Umbilical cord (tissue), 2 donors: ENCODE measurements around the gene KIF14. TPM values are rescaled to one million over a fixed set of nuclear protein-coding genes. Genes with fewer than 3 reads are reported as not detected.

Experiments used
- DNase-seq: peaks from one replicate; pipeline ENCODE4 v3.0.0-alpha.2; 2015; ENCODE audit warnings: low spot score
- total RNA-seq: library from RNA; depleted of rRNA; stranded (reverse); fragments of >200 nt; gene quantifications from one replicate; pipeline ENCODE4 v1.2.3, GENCODE V29; 2014; ENCODE audit warnings: low replicate concordance; ENCODE audit not compliant: insufficient read depth

Gene KIF14, protein sequence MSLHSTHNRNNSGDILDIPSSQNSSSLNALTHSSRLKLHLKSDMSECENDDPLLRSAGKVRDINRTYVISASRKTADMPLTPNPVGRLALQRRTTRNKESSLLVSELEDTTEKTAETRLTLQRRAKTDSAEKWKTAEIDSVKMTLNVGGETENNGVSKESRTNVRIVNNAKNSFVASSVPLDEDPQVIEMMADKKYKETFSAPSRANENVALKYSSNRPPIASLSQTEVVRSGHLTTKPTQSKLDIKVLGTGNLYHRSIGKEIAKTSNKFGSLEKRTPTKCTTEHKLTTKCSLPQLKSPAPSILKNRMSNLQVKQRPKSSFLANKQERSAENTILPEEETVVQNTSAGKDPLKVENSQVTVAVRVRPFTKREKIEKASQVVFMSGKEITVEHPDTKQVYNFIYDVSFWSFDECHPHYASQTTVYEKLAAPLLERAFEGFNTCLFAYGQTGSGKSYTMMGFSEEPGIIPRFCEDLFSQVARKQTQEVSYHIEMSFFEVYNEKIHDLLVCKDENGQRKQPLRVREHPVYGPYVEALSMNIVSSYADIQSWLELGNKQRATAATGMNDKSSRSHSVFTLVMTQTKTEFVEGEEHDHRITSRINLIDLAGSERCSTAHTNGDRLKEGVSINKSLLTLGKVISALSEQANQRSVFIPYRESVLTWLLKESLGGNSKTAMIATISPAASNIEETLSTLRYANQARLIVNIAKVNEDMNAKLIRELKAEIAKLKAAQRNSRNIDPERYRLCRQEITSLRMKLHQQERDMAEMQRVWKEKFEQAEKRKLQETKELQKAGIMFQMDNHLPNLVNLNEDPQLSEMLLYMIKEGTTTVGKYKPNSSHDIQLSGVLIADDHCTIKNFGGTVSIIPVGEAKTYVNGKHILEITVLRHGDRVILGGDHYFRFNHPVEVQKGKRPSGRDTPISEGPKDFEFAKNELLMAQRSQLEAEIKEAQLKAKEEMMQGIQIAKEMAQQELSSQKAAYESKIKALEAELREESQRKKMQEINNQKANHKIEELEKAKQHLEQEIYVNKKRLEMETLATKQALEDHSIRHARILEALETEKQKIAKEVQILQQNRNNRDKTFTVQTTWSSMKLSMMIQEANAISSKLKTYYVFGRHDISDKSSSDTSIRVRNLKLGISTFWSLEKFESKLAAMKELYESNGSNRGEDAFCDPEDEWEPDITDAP (N-terminal part only)
- 1.2 TPM for total RNA-seq

DNA sequence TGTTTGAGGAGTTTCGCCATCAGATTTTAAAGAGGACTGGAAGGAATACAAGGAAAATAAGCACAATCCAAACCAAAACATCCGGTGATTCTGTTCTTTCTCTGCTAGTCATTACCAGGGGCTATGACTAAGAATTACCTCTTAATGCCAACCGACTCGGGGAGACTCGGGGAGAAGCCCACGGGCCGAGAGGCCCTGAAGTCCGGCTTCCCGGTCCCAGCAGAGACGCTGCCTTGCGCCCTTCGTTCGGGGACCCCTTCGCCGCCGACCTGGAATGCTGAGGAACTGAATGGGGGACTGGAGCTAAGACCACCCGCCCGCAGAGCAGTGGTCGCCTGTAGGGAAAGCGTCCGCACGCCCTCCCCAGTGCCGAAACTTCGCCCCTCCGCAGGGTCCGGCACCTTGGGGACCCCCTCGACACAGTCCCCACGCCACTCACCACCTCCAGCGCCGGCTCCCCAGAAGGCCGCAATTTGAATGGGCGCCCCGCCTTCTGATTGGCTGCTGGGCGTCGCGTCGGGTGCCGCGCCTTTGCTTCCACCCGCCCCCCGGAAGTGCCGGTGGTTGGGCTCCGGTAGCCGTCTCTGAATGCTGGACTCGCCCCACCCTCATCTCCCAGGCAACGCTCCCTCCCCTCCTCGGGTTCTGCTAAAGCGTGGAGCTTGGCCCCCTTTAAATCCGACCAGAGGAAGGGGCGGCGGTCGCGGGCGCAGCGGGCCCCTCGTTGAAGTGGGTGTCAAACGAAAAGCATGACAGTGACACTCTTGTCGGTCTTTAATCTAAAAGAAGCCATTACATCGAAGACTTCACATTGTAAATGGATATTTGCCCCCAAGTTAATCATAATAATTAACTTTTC lies at the start of gene KIF14:
KIF14 (minus strand) TSS at position 479 of the 859 bp plus-strand sequence. CDS start 2,028 bp downstream, outside the sequence.
- DNase-seq, result peak; percentile 97

DNA sequence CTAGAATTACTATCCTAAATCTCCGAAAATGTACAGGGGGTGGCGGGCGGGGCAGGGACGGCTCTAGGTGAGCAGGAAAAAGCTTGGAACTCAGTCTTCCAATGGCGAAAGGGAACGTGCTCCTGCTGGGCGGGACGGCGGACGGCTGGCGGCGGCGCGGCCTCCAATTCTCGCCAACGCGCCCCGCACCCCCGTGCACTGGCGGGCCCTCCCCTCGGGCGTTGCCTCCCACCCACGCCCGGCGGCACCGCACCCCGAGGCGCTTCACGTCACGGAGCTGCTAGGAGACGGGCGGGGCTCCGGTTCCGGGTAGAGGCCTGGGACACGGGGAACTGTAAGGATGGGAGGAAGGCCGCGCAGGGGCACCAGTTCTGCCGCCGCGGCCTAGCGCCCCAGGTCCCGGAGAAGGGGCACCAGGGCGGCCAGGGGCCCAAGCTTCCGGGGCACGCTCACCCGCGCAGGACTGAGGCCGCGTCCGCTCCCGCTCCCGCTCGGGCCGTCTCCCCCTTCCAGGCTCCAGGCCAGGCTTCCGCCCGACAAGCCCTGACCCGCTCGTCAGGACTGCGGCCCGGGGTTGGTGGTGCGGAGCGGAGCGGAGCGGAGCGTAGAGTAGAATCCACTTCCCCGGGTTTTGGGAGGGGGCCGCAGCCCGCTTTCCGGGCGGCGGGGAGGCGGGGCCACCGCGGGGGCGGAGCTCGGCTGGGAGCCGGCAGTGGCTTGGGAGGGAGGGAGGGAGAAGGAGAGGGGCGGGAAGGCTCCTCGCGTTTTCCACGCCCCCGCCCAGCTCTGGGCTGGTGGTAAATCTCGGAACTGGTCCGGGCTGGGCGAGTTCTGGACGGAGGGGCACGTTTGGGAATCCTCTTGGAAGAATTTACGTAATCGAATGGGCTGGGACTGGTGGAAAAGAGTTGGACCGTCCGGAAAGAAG lies 49.0 kb upstream of the KIF14 start, which contains the start of gene DDX59:
DDX59 (minus strand) TSS at position 594 of the 928 bp plus-strand sequence. CDS start 3,167 bp downstream, outside the sequence.
- peak; percentile 98 for DNase-seq

DNA sequence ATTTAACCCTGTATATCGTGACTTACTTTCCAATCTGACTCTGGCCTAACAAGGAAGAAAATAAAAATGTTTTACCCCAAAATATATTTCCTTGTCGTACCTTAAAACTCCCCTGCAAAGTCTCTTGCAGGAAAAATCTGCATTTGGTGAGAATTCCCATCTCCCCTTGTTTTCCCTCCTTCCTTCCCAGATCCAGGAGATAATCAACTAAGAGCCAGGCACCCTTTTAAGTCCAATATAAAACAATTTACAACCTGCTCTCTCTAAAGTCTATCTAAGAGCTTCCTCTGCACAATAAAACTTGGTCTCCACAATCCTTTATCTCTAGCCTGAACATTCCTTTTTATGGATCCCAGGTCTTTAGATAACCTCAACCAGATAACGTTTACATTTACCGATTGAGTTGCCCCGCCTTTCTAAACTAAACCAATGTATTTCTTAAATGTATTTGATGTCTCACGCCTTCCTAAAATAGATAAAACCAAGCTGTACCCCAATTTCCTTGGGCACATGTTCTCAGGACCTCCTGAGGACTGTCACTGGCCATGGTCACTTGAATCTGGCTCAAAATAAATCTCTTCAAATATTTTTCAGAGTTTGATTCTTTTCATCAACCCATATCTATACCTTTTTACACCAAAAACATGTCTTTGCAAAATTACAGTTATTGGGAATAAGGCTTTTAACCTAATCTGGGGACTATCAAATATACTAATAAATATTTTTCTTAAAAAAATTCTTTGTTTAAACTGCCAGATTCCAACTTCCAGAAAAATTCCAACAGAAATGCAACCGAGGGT lies 48.2 kb upstream of the KIF14 start:
- no peak for DNase-seq

DNA sequence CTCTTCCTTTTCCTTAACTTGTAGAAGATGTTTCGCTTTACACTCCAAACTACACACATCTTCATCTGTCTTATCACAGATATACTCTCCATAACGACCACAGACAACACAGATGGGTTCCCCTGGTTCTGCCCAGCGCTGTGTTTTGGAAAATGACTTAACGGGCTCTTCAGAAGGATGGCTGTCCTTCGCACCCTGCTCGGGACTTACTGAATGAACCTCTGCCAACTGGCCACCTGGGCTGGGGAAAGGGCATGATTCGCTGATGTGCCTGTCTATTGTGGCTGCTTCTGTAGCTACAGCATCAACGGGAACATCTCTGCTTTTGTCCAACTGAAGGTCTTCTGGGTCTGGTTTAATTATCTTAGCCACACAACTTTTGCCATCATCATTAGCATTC lies 45.8 kb upstream of the KIF14 start:
- no peak for DNase-seq

DNA sequence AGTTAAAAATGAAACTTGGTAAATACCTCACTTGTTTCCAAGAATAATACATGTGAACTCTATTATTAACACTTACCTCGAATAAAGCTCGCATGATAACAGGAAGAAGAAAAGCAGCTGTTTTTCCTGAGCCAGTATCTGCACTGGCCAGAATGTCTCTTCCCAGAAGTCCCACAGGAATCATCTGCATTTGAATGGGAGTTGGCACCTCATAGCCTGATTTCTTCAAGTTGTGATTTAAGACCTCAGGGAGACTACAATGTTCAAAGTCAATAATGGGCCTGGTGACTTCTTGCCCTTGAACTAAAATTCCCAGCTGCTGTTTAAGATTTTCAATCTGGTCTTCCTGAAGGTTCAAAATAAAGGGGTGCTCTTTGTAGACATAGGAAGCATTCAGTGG lies 45.3 kb upstream of the KIF14 start:
- no peak for DNase-seq

DNA sequence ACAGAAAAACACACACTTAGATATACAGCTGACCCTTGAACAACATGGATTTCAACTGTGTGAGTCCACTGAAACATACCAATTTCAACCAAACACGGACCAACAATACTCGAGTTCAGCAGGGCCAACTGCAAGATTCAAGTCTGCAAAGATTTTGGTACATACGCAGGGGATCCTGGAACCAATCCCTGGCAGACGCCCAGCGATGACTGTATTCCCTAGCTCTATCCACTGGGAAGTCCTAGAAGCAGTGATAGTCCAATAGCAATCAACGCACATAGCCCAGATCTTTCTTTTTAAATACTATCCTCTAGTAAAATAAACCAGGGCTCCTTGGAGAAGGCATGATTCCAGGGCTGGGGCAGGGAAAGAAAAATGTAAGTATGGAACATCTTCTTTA lies 40.2 kb upstream of the KIF14 start:
- no peak for DNase-seq

DNA sequence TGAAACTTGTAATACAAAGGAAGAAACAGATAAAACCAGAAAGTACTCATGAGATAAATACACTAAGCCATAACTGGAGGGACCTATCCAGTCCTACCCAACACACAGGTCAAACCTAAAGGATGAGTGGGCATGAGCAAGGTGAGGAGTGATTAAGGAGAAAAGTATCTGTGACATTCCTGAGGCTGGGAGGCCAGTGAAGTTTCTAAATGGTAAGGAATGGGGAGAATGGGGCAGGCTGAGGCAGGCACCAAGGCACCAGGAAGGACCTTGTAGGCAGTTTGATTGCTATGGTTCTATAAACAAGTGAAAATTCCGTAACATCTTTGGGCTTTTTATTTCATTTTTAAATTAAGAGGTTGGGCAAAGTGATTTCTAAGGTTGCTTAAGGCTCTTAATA lies 38.7 kb upstream of the KIF14 start:
- DNase-seq, result peak; percentile 23

DNA sequence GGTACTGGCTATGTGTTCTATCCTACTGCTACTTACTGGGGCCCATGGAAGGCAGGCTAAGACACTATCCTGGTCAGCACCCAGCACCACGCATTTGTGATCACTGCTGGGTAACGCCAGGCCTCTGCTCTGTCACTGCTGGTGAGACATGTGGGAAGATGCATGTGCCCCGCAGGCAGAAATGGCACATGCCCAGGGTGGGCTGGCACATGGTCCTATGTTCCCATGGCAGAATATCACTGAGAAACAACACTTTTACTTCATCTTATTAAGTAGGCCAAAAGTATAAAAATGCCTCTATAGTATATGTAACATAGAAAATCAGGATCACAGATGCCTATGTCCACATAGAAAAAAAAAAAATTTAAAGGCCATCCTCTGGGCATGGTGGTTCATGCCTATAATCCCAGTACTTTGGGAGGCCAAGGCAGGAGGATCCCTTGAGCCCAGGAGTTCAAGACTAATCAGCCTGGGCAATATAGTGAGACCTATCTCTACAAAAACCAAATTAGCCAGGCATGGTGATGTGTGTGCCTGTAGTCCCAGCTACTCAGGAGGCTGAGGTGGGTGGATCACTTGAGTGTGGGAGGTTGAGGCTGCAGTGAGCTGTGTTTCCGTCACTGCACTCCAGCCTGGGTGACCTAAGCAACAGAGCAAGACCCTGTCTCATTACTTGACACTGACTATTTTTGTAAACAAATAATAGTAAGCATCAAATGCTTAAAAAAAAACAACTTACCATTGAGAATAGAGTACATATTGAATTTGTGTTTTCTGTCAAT lies 37.7 kb upstream of the KIF14 start:
- DNase-seq, result no peak

DNA sequence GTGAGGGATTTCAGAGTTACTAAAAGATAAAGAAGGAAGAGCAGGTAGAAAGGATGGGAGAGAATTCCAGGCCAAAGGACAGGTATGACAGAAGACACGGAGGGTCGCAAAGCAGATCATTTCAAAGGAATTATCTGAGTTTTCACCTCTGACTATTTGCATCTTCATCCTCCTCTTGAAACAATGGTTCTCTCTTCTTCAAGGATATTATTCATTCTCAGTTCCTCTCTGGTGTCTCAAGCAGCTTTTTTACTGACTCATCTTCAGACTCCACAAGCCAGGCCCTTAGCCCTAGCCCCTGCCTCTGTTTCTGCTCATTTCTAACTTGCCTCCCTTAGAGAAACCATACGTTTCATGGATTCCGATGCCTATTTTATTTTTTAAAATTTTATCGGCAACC lies 34.1 kb upstream of the KIF14 start:
- DNase-seq, result no peak

DNA sequence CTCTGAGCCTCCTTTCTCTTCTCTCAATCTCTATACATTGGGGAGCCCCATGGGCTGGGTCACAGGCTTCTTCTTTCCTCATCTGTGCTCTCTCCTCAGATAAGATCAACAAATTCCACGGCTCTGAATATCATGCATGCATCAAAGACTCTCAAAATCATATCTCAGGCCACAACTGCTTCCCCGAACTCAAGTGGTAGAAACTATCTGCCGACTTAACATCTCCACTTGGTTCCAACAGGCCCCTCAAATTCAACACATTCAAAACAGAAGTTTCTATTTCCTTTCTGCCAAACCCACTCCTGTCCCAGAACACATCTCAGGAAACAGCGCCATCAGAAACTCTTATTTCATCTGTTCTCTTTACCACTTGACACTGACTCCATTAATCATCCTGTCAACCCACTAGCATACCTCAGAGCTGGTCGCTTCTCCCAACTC lies 32.5 kb upstream of the KIF14 start:
- DNase-seq, result no peak

DNA sequence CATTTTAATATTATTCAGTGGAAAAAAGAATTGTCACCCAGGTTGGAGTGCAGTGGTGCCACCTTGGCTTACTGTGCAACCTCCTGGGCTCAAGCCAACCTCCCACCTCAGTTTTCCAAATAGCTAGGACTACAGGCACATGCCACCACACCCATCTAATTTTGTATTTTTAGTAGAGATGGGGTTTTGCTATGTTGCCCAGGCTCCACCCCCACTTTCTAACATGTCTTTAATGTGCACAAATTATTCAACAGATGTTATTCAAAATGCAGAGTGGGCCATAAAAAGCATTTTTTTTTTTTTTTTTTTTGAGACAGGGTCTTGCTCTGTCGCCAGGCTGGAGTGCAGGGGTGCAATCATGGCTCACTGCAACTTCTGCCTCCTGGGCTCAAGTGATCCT lies 31.8 kb upstream of the KIF14 start:
- DNase-seq, result no peak

DNA sequence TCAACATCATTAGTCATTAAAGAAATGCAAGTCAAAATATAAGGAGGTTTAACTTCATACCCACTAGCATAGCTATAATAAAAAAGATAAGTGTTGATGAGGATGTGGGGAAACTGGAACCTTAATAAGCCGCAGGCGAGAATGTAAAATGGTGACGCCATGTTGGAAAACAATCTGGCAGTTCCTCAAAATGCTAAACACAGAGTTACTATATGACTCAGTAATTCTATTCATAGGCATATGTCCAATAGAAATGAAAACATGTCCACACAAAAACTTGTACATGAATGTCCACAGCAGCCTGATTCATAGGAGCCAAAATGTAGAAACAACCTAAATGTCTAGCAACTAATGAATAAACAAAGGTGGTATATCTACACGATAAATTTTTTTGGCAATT lies 26.0 kb upstream of the KIF14 start:
- DNase-seq, result no peak

DNA sequence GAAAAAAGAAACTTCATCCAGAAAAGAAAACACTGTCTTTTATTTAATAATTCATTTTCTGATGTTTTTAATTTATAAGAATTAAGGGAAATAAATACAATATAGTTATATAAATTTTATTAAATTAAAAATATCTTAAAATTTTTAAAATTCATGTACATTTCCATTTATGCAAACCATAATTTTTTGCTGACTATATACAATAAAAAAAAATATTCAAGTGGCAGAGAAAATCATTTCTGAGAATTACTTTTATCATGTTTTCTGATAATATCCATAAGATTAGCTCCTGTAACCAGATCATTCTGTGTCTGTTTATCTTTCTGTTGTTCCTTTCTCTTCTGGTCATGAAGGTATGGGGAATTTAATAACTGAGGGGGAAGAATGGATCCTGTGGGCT lies 23.5 kb upstream of the KIF14 start:
- no peak for DNase-seq

DNA sequence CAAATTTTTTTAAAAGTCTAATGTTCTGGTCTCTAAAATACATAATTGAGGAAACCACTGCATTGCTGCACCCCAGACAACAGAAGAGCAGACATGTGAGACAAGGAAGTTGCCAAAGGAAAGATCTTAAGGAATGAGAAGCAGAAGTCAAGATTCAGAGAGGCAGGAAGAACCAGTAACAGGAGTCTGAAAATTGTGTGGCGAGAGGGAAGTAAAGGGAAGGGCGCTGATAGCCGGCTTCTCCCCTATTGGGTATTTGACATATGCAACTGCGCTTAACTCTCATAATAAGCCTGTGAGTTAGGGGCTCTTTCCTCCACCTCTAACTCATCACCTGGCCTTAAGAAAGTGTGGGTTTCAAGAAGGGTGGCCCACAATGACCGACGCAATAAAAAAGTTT lies 21.9 kb upstream of the KIF14 start:
- peak; percentile 54 for DNase-seq

DNA sequence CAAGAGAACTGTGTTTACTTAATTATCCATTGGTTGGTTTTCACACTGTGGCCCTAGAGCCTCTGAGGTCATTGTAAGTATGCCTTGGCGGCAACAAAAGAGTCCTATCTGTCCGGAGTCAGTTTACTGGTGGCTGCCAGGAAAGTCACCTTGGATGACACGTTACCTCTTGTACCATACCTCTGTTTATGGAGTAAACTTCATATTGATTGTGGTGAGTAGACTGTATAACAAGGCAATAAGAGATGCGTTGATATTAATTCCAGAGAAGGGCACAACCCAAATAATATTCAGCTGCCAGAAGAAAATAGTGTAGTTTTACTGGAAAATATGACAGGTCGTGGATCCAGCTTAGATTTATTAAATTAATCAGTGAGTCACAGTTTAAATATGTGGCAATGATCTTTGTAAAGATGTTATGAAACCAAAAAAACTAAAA lies 20.4 kb upstream of the KIF14 start:
- DNase-seq, result no peak

DNA sequence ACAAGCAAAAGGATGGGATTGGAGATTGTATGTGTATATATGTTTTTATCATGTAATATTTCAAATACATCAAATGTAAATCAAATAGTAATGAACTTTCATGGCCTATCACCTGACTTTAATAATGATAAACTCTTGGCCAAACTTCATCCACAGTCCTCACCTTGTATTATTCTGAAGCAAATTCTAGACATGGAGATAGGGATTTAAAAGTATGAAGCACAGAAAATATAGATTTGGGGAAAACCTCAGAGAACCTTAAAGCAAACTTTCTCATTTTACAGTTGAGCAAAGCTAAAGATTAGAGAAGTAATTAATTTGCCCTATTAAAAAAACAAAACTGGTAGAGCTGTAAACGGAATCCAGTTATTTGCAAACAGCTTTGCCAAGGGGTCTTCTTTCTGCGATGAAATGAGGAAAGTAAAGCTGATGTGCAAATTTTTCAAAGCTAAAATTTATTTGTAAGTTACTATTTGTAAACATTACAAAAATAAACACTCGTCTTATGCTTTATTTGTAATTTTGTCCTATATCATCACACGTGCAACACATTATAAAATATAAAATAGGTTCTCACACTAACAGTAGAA lies 19.9 kb upstream of the KIF14 start:
- no peak for DNase-seq

DNA sequence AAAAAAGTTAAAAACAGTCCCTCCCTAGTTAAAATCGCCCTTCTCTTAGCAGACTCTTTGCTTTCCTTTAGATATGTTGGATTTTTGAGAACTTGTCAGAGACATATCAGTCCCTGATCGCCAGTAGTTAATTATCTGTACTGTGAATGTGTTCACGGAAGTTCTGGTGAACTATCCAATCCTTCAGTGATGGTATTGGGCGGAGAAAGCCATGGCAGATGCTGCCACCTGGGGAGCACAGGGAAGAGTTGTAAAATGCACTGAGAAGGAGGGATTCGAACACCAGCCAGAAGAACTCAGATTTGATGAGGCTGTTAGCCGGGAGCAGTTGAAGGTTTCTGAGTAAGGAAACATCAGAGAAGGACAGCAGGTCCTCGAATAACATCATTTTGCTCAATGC lies 17.5 kb upstream of the KIF14 start:
- DNase-seq, result no peak

DNA sequence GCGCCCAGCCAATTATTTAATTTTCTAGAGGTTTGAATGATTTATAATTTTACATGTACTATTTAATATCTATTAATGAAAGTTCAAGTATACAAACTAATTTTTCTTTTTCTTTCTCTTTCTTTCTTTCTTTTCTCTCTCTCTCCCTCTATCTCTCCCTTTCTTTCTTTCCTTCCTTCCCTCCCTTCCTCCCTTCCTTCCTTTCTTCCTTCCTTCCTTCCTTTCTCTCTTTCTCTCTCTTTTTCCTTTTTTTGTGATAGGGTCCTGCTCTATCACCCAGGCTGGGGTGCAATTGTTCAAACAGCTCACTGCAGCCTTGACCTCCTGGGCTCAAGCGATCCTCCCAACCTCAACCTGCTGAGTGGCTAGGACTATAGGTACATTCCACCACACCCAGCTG lies 16.1 kb upstream of the KIF14 start:
- DNase-seq, result no peak
